ENCODE measurements around the gene KREMEN2. TPM values are rescaled to one million over a fixed set of nuclear protein-coding genes. Genes with fewer than 3 reads are reported as not detected.

Gene KREMEN2
- total RNA-seq, 1 donor from 2014 or later: 1.6 TPM

- H3K9ac ChIP-seq (ENCODE audit: low read depth in 1 of 3, low read length in 3 of 3): no peak overlapping the region
- no peak overlapping the region for H3K4me3 ChIP-seq (ENCODE audit: low read length in 3 of 3)
- peaks cover 12 to 16% (median 14%) of the 10 kb centered on the region in 3 donors for H3K4me1 ChIP-seq (ENCODE audit: control insufficient read depth in 3 of 3, insufficient read depth in 3 of 3, low read length in 3 of 3)
- no peaks in the 10 kb centered on the region for H3K36me3 ChIP-seq (ENCODE audit: control insufficient read depth in 3 of 3, insufficient read depth in 3 of 3, low read length in 3 of 3)
- no peaks in the 10 kb centered on the region for H3K9me3 ChIP-seq (ENCODE audit: control insufficient read depth in 3 of 3, low read length in 3 of 3)
- peaks cover 54 to 71% (median 65%) of the 10 kb centered on the region in 3 donors for H3K27me3 ChIP-seq (ENCODE audit: control insufficient read depth in 3 of 3, insufficient read depth in 3 of 3, low read length in 3 of 3)
- H3K27ac ChIP-seq (ENCODE audit: low read depth, low read length): no peak overlapping the region
Observed at GRCh38 chr16:2962334-2963073, 1.6 kb upstream of the KREMEN2 start.

- no peaks in the 10 kb centered on the region for H3K36me3 ChIP-seq (ENCODE audit: control insufficient read depth in 3 of 3, insufficient read depth in 3 of 3, low read length in 3 of 3)
- H3K4me3 ChIP-seq (ENCODE audit: low read length in 3 of 3): peak overlapping the region in 1 of 3 donors; percentile 32
- H3K27me3 ChIP-seq (ENCODE audit: control insufficient read depth in 3 of 3, insufficient read depth in 3 of 3, low read length in 3 of 3): peaks cover 59 to 78% (median 72%) of the 10 kb centered on the region in 3 donors
- no peak overlapping the region for H3K9ac ChIP-seq (ENCODE audit: low read depth in 1 of 3, low read length in 3 of 3)
- no peaks in the 10 kb centered on the region for H3K9me3 ChIP-seq (ENCODE audit: control insufficient read depth in 3 of 3, low read length in 3 of 3)
- H3K27ac ChIP-seq (ENCODE audit: low read depth, low read length): no peak overlapping the region
- H3K4me1 ChIP-seq (ENCODE audit: control insufficient read depth in 3 of 3, insufficient read depth in 3 of 3, low read length in 3 of 3): peaks cover 13 to 16% (median 14%) of the 10 kb centered on the region in 3 donors
Observed at GRCh38 chr16:2963074-2963722, 877 bp upstream of the KREMEN2 start.

GRCh38 chr16:2964475-2965336 lies 631 bp downstream of the KREMEN2 start:
- Histone ChIP-seq H3K9me3 (ENCODE audit: control insufficient read depth in 3 of 3, low read length in 3 of 3) (no peaks in the 10 kb centered on the region), H3K9ac (ENCODE audit: low read depth in 1 of 3, low read length in 3 of 3) (no peak overlapping the region), H3K36me3 (ENCODE audit: control insufficient read depth in 3 of 3, insufficient read depth in 3 of 3, low read length in 3 of 3) (no peaks in the 10 kb centered on the region), H3K4me1 (ENCODE audit: control insufficient read depth in 3 of 3, insufficient read depth in 3 of 3, low read length in 3 of 3) (peaks cover 21 to 25% (median 24%) of the 10 kb centered on the region in 3 donors), H3K4me3 (ENCODE audit: low read length in 3 of 3) (no peak overlapping the region), H3K27me3 (ENCODE audit: control insufficient read depth in 3 of 3, insufficient read depth in 3 of 3, low read length in 3 of 3) (peaks cover 67 to 76% (median 69%) of the 10 kb centered on the region in 3 donors), H3K27ac (ENCODE audit: low read depth, low read length) (no peak overlapping the region)

- H3K4me3 ChIP-seq (ENCODE audit: low read length in 3 of 3): no peak overlapping the region
- H3K27me3 ChIP-seq (ENCODE audit: control insufficient read depth in 3 of 3, insufficient read depth in 3 of 3, low read length in 3 of 3): peaks cover 63 to 68% (median 64%) of the 10 kb centered on the region in 3 donors
- peaks cover 27 to 39% (median 37%) of the 10 kb centered on the region in 3 donors for H3K4me1 ChIP-seq (ENCODE audit: control insufficient read depth in 3 of 3, insufficient read depth in 3 of 3, low read length in 3 of 3)
- H3K27ac ChIP-seq (ENCODE audit: low read depth, low read length): no peak overlapping the region
- H3K9me3 ChIP-seq (ENCODE audit: control insufficient read depth in 3 of 3, low read length in 3 of 3): no peaks in the 10 kb centered on the region
- H3K9ac ChIP-seq (ENCODE audit: low read depth in 1 of 3, low read length in 3 of 3): no peak overlapping the region
- H3K36me3 ChIP-seq (ENCODE audit: control insufficient read depth in 3 of 3, insufficient read depth in 3 of 3, low read length in 3 of 3): no peaks in the 10 kb centered on the region
Observed at GRCh38 chr16:2966043-2966807, 2.1 kb downstream of the KREMEN2 start.

GRCh38 chr16:2966808-2967191 lies 2.7 kb downstream of the KREMEN2 start:
- peaks cover 27 to 45% (median 38%) of the 10 kb centered on the region in 3 donors for H3K4me1 ChIP-seq (ENCODE audit: control insufficient read depth in 3 of 3, insufficient read depth in 3 of 3, low read length in 3 of 3)
- no peak overlapping the region for H3K9ac ChIP-seq (ENCODE audit: low read depth in 1 of 3, low read length in 3 of 3)
- peak overlapping the region in 1 of 3 donors; percentile 2 for H3K4me3 ChIP-seq (ENCODE audit: low read length in 3 of 3)
- H3K9me3 ChIP-seq (ENCODE audit: control insufficient read depth in 3 of 3, low read length in 3 of 3): no peaks in the 10 kb centered on the region
- H3K36me3 ChIP-seq (ENCODE audit: control insufficient read depth in 3 of 3, insufficient read depth in 3 of 3, low read length in 3 of 3): peaks cover 0 to 2% (median 0%) of the 10 kb centered on the region in 3 donors
- H3K27ac ChIP-seq (ENCODE audit: low read depth, low read length): no peak overlapping the region
- peaks cover 60 to 64% (median 60%) of the 10 kb centered on the region in 3 donors for H3K27me3 ChIP-seq (ENCODE audit: control insufficient read depth in 3 of 3, insufficient read depth in 3 of 3, low read length in 3 of 3)

GRCh38 chr16:2967211-2967631 lies 3.1 kb downstream of the KREMEN2 start:
- Histone ChIP-seq H3K4me1 (ENCODE audit: control insufficient read depth in 3 of 3, insufficient read depth in 3 of 3, low read length in 3 of 3) (peaks cover 27 to 46% (median 42%) of the 10 kb centered on the region in 3 donors), H3K4me3 (ENCODE audit: low read length in 3 of 3) (no peak overlapping the region), H3K9ac (ENCODE audit: low read depth in 1 of 3, low read length in 3 of 3) (no peak overlapping the region), H3K36me3 (ENCODE audit: control insufficient read depth in 3 of 3, insufficient read depth in 3 of 3, low read length in 3 of 3) (peaks cover 0 to 4% (median 4%) of the 10 kb centered on the region in 3 donors), H3K27ac (ENCODE audit: low read depth, low read length) (no peak overlapping the region), H3K27me3 (ENCODE audit: control insufficient read depth in 3 of 3, insufficient read depth in 3 of 3, low read length in 3 of 3) (peaks cover 55 to 60% (median 56%) of the 10 kb centered on the region in 3 donors), H3K9me3 (ENCODE audit: control insufficient read depth in 3 of 3, low read length in 3 of 3) (no peaks in the 10 kb centered on the region)

GRCh38 chr16:2967721-2968161 lies 3.7 kb downstream of the KREMEN2 start:
- H3K27me3 ChIP-seq (ENCODE audit: control insufficient read depth in 3 of 3, insufficient read depth in 3 of 3, low read length in 3 of 3): peaks cover 50 to 54% (median 51%) of the 10 kb centered on the region in 3 donors
- no peak overlapping the region for H3K9ac ChIP-seq (ENCODE audit: low read depth in 1 of 3, low read length in 3 of 3)
- H3K4me1 ChIP-seq (ENCODE audit: control insufficient read depth in 3 of 3, insufficient read depth in 3 of 3, low read length in 3 of 3): peaks cover 27 to 46% (median 43%) of the 10 kb centered on the region in 3 donors
- no peak overlapping the region for H3K4me3 ChIP-seq (ENCODE audit: low read length in 3 of 3)
- H3K9me3 ChIP-seq (ENCODE audit: control insufficient read depth in 3 of 3, low read length in 3 of 3): no peaks in the 10 kb centered on the region
- no peak overlapping the region for H3K27ac ChIP-seq (ENCODE audit: low read depth, low read length)
- H3K36me3 ChIP-seq (ENCODE audit: control insufficient read depth in 3 of 3, insufficient read depth in 3 of 3, low read length in 3 of 3): peaks cover 0 to 7% (median 4%) of the 10 kb centered on the region in 3 donors

GRCh38 chr16:2968368-2968737 lies 4.3 kb downstream of the KREMEN2 start:
- Histone ChIP-seq H3K36me3 (ENCODE audit: control insufficient read depth in 3 of 3, insufficient read depth in 3 of 3, low read length in 3 of 3) (peaks cover 0 to 7% (median 4%) of the 10 kb centered on the region in 3 donors), H3K27me3 (ENCODE audit: control insufficient read depth in 3 of 3, insufficient read depth in 3 of 3, low read length in 3 of 3) (peaks cover 47 to 49% (median 48%) of the 10 kb centered on the region in 3 donors), H3K4me3 (ENCODE audit: low read length in 3 of 3) (peak overlapping the region in 2 of 3 donors; percentile 80 to 81), H3K4me1 (ENCODE audit: control insufficient read depth in 3 of 3, insufficient read depth in 3 of 3, low read length in 3 of 3) (peaks cover 33 to 46% (median 43%) of the 10 kb centered on the region in 3 donors), H3K9ac (ENCODE audit: low read depth in 1 of 3, low read length in 3 of 3) (peak overlapping the region in 1 of 3 donors; percentile 8), H3K27ac (ENCODE audit: low read depth, low read length) (no peak overlapping the region), H3K9me3 (ENCODE audit: control insufficient read depth in 3 of 3, low read length in 3 of 3) (no peaks in the 10 kb centered on the region)
